Thyroid gland (tissue), 4 donors: ENCODE results near the gene MEST.

ENCODE experiments used
- CTCF ChIP-seq, 6 experiments: fragments of 200-600 bp in 3 of 6; fragments of 450-650 bp in 3 of 6; sonication (generic) in 3 of 6; IDR thresholded peaks; one replicate each; pipeline ENCODE4 v1.5.1; 2016 to 2019; ENCODE audit warnings: antibody characterized with exemption in 6 of 6, mild to moderate bottlenecking in 2 of 6, inconsistent platforms in 1 of 6, moderate library complexity in 1 of 6
- POLR2A ChIP-seq, 2 donors: fragments of 450-650 bp; IDR thresholded peaks; one replicate each; pipeline ENCODE4 v1.6.1; 2017; ENCODE audit warnings: antibody characterized with exemption in 2 of 2, mild to moderate bottlenecking in 2 of 2, moderate library complexity in 1 of 2

- TF ChIP-seq CTCF (IDR thresholded peaks at IDR 0.05) (no peak), POLR2A (IDR thresholded peaks at IDR 0.05) (no peak)
Measured at GRCh38 chr7:130461272-130461671, 30.6 kb upstream of the MEST start.
